ENCODE measurements around the gene SERTAD3.

SERTAD3 gene

GRCh38 chr19:40392894-40393517, 51.1 kb downstream of the SERTAD3 start:
- no peak overlapping the region for H2AFZ ChIP-seq (ENCODE audit: low read length)
- no peak overlapping the region for H3K27ac ChIP-seq (ENCODE audit: low read length)
- H3F3A ChIP-seq (ENCODE audit: insufficient read depth, low read length) = peaks cover 7% of the 10 kb centered on the region; the same call in 1 of the 2 replicates
- no peaks in the 10 kb centered on the region for H3K4me1 ChIP-seq (ENCODE audit: low read length)
- H3K4me2 ChIP-seq (ENCODE audit: low read depth, low read length) = no peak overlapping the region
- no peak overlapping the region for H3K9ac ChIP-seq (ENCODE audit: low read length)
- no peaks in the 10 kb centered on the region for H4K20me1 ChIP-seq (ENCODE audit: insufficient read depth, low read length)
- H3K27me3 ChIP-seq (replicated peaks; ENCODE audit: insufficient read depth, low read length) = peaks cover 44% of the 10 kb centered on the region
- TF ChIP-seq EZH2phosphoT487 (IDR thresholded peaks at IDR 0.05; ENCODE audit: low read length) = no peak
- TF ChIP-seq EZH2 (optimal IDR thresholded peaks at IDR 0.05; ENCODE audit: low read depth, low read length) = no peak
- no peak for TF ChIP-seq CTCF (IDR thresholded peaks at IDR 0.05; ENCODE audit: low read length)
- no peak for DNase-seq
- no peaks in the 10 kb centered on the region for H3K36me3 ChIP-seq (replicated peaks; ENCODE audit: insufficient read depth, low read length)
- no peaks in the 10 kb centered on the region for H3K79me2 ChIP-seq (ENCODE audit: low read length)
- no peaks in the 10 kb centered on the region for H3K9me2 ChIP-seq (replicated peaks; ENCODE audit: insufficient read depth, low read length)
- no peak overlapping the region for H3K4me3 ChIP-seq (ENCODE audit: low read length)
- no peaks in the 10 kb centered on the region for H3K9me3 ChIP-seq (replicated peaks; ENCODE audit: insufficient read depth, low read length)

DNA sequence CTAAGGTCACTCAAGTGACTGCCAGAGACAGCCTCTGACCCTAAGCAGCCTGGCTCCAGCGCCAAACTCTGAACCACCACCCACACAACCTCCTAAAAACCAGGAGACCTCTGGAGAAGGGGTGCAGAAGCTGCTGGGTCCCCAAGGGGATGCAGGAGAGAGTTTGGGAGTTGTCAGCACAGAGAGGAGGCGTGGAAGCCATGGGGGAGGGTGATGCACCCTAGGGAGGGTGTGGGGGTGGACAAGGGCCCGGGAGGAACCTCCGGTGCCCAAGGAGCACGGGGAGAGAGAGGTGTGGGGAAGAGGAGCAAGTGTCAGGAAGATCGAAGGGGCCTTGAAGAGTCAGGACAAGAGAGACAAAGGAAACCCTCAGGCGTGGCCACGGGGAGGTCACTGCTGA, 52.0 kb downstream of the SERTAD3 start:
- Histone ChIP-seq H3K79me2 (ENCODE audit: low read length) (no peaks in the 10 kb centered on the region), H3K27me3 (replicated peaks; ENCODE audit: insufficient read depth, low read length) (peaks cover 44% of the 10 kb centered on the region), H3F3A (ENCODE audit: insufficient read depth, low read length) (peaks cover 7% of the 10 kb centered on the region; the same call in 1 of the 2 replicates), H3K36me3 (replicated peaks; ENCODE audit: insufficient read depth, low read length) (no peaks in the 10 kb centered on the region), H3K4me2 (ENCODE audit: low read depth, low read length) (no peak overlapping the region), H3K9ac (ENCODE audit: low read length) (no peak overlapping the region), H3K9me3 (replicated peaks; ENCODE audit: insufficient read depth, low read length) (no peaks in the 10 kb centered on the region), H3K4me1 (ENCODE audit: low read length) (no peaks in the 10 kb centered on the region), H3K27ac (ENCODE audit: low read length) (no peak overlapping the region), H2AFZ (ENCODE audit: low read length) (no peak overlapping the region), H3K9me2 (replicated peaks; ENCODE audit: insufficient read depth, low read length) (no peaks in the 10 kb centered on the region), H4K20me1 (ENCODE audit: insufficient read depth, low read length) (no peaks in the 10 kb centered on the region), H3K4me3 (ENCODE audit: low read length) (no peak overlapping the region)
- no peak for TF ChIP-seq CTCF (IDR thresholded peaks at IDR 0.05; ENCODE audit: low read length)
- TF ChIP-seq EZH2phosphoT487 (IDR thresholded peaks at IDR 0.05; ENCODE audit: low read length) = no peak
- no peak for TF ChIP-seq EZH2 (optimal IDR thresholded peaks at IDR 0.05; ENCODE audit: low read depth, low read length)
- no peak for DNase-seq

All from MM.1S (cell line).